ENCODE measurements around the gene MADCAM1. TPM values are rescaled to one million over a fixed set of nuclear protein-coding genes. Genes with fewer than 3 reads are reported as not detected.

Gene MADCAM1
- total and polyA plus RNA-seq, 2 of the 8 experiments (the other 6 are each of a cell fraction or from before 2014, with no cell fraction given): 2.3 to 3.0 TPM

DNA sequence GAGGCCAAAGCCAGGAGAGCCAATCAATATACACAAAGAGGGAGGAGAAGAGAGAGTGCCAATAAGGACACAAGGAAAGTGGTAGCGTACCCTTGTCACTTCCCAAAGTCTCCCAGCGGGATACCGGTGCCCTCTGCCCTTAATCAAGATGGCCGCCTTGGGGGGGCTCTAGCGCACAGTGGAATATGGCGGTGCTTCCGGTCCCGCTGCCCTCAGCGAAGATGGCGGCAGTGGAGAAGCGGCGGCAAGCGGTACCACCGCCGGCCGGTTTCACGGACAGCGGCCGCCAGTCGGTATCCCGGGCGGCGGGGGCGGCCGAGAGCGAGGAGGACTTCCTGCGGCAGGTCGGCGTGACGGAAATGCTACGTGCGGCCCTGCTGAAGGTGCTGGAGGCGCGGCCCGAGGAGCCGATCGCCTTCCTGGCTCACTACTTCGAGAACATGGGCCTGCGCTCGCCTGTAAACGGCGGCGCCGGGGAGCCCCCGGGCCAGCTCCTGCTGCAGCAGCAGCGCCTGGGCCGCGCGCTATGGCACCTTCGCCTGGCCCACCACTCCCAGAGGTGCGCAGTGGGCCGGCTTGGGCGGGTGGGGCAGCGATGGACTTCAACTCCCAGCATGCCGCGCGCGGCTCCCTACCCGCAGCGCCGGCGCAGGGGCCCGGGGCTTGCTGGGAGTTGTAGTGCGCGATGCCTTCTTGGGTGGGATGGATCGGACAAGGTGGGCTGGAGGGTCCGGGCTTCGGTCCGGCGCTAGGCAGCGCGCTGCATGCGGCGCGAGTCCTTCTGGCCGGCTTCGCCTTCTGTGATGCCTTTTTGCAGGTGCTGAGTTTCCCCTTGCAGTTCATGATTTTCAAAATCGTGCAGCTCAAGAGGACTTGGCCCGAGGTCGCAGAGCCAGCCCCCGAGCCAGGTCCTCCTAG lies 11.3 kb downstream of the MADCAM1 start, which contains the start of gene TPGS1:
Gene TPGS1 (plus strand): TSS at position 212 of the 918 bp plus-strand sequence. CDS start 10 bp downstream, at position 222.
- Histone ChIP-seq H3K4ac (replicated peaks; ENCODE audit: insufficient read length, low read depth, low read length) (peak within 1 kb of the TSS; percentile 53), H2AK5ac (ENCODE audit: low read depth, low read length) (no peak within 1 kb of the TSS), H3K23me2 (ENCODE audit: low read depth, low read length) (peaks cover 8% of the 10 kb centered on the region; the same call in 1 of the 2 replicates), H3K9me3 (ENCODE audit: insufficient read depth in 2 of 2, low read depth in 1 of 2, low read length in 1 of 2) (no peaks in the 10 kb centered on the region; a peak in 2 of 4 replicates), H3K36me3 (ENCODE audit: control insufficient read depth in 2 of 4, insufficient read depth in 4 of 4, low read length in 3 of 4) (no peaks in the 10 kb centered on the region), H2BK120ac (replicated peaks; ENCODE audit: low read depth, low read length) (peak within 1 kb of the TSS; percentile 93), H3K27me3 (replicated peaks in 1 of 4; ENCODE audit: control insufficient read depth in 3 of 4, extremely low read depth in 1 of 4, insufficient read depth in 3 of 4, low read length in 3 of 4) (no peaks in the 10 kb centered on the region), H3K27ac (ENCODE audit: low read depth, low read length) (peak within 1 kb of the TSS; percentile 97), H4K5ac (ENCODE audit: insufficient read length, low read depth, low read length) (peak within 1 kb of the TSS; percentile 99), H3K23ac (ENCODE audit: insufficient read length) (no peak within 1 kb of the TSS), H3K9ac (replicated peaks in 1 of 4; ENCODE audit: extremely low read depth in 1 of 4, low read depth in 3 of 4, low read length in 3 of 4) (peak within 1 kb of the TSS; percentile 66 to 85 (median 82)), H3K56ac (replicated peaks; ENCODE audit: insufficient read length, low read depth, low read length) (peak within 1 kb of the TSS; percentile 54), H3K4me2 (ENCODE audit: insufficient read depth in 1 of 2, low read depth in 2 of 2, low read length in 2 of 2) (peak within 1 kb of the TSS; percentile 34 to 97), H2AFZ (ENCODE audit: low read length) (peak within 1 kb of the TSS; percentile 81; the same call in 1 of the 2 replicates), H2BK20ac (ENCODE audit: low read length) (no peak within 1 kb of the TSS), H3K4me3 (ENCODE audit: extremely low read depth in 1 of 4, insufficient read depth in 2 of 4, low read depth in 3 of 4, low read length in 4 of 4) (peak within 1 kb of the TSS; percentile 79 to 86 (median 80)), H2BK5ac (ENCODE audit: low read depth, low read length) (peak within 1 kb of the TSS; percentile 99), H3K18ac (ENCODE audit: extremely low read depth, low read length) (peak within 1 kb of the TSS; percentile 100), H3K14ac (ENCODE audit: insufficient read length) (no peak within 1 kb of the TSS), H4K91ac (replicated peaks; ENCODE audit: insufficient read length, low read length) (peak within 1 kb of the TSS; percentile 99), H3K79me1 (ENCODE audit: low read depth, low read length) (no peaks in the 10 kb centered on the region), H2BK12ac (ENCODE audit: low read depth, low read length) (peak within 1 kb of the TSS; percentile 100), H2BK15ac (ENCODE audit: low read length) (peak within 1 kb of the TSS; percentile 94; the same call in 1 of the 2 replicates), H4K20me1 (replicated peaks in 1 of 2; ENCODE audit: control insufficient read depth in 1 of 2, insufficient read depth in 2 of 2, low read length in 2 of 2) (peaks cover 0 to 5% of the 10 kb centered on the region in 2 experiments), H4K8ac (ENCODE audit: extremely low read depth, insufficient read depth, low read length) (peak within 1 kb of the TSS; percentile 98), H3K79me2 (ENCODE audit: control insufficient read depth in 1 of 2, insufficient read depth in 2 of 2, low read length in 2 of 2) (no peaks in the 10 kb centered on the region), H3K4me1 (replicated peaks in 1 of 4; ENCODE audit: control insufficient read depth in 3 of 4, insufficient read depth in 4 of 4, low read length in 3 of 4) (peaks cover 0 to 14% (median 9%) of the 10 kb centered on the region in 4 experiments; a peak in 5 of 7 replicates)
- WGBS, 2 experiments (ENCODE audit: extremely low coverage in 1 of 2, insufficient coverage in 1 of 2, insufficient read length in 1 of 2, insufficient replicate concordance in 2 of 2, low coverage in 1 of 2, low lambda C conversion rate in 2 of 2, missing lambda C conversion rate in 1 of 2): 3% methylated on average over 63 of the region's 81 CpGs; no CpG with 5 or more reads in 1 of the 2 experiments
- DNase-seq (ENCODE audit: low read depth in 1 of 2, low spot score in 2 of 2) (peak in 1 of 2 experiments; percentile 93), FAIRE-seq (no peak)
- CTCF ChIA-PET (ENCODE audit: partially characterized antibody): interaction anchor here (0.8 to 3.6 kb wide), 11 partner anchors 10 to 165 kb away, joined by 3 to 20 read pairs (median 3); partner anchors contain the start of gene MADCAM1
- POLR2A ChIA-PET (ENCODE audit: partially characterized antibody): interaction anchor here (1.0 to 2.1 kb wide), 3 partner anchors 10 to 24 kb away, joined by 3 to 5 read pairs (median 4); partner anchors contain the start of gene CDC34
- TF ChIP-seq SIX5 (IDR thresholded peaks at IDR 0.05; ENCODE audit: low read depth, low read length): peak; percentile 96
- TF ChIP-seq ATF3 (IDR thresholded peaks at IDR 0.05; ENCODE audit: insufficient read depth, low read depth, low read length): peak; percentile 56; the same call in 1 of the 2 replicates
- TF ChIP-seq FOSL1 (IDR thresholded peaks at IDR 0.05; ENCODE audit: insufficient read depth, low read depth, low read length): no peak
- TF ChIP-seq TAF1 (IDR thresholded peaks at IDR 0.05; ENCODE audit: low read depth, low read length): peak; percentile 85
- peak; percentile 72 for TF ChIP-seq KDM5A (IDR thresholded peaks at IDR 0.05; ENCODE audit: low read length)
- TF ChIP-seq POU5F1 (IDR thresholded peaks at IDR 0.05; ENCODE audit: low read depth, low read length): no peak
- no peak for TF ChIP-seq TCF12 (IDR thresholded peaks at IDR 0.05; ENCODE audit: low read depth, low read length)
- TF ChIP-seq BACH1 (IDR thresholded peaks at IDR 0.05; ENCODE audit: low read length): no peak
- TF ChIP-seq MAFK (IDR thresholded peaks at IDR 0.05; ENCODE audit: low read depth, low read length): no peak
- TF ChIP-seq SP4 (IDR thresholded peaks at IDR 0.05; ENCODE audit: low read length): 0 out of 2 replicates have a peak, but pooled peaks have one; percentile 51
- TF ChIP-seq SAP30 (IDR thresholded peaks at IDR 0.05; ENCODE audit: insufficient read depth, insufficient replicate concordance, low read length): peak; percentile 95
